LNCaP clone FGC (cell line): ENCODE data around the gene TMEM184A.

Experiments used
- DNase-seq: peaks from one replicate; pipeline ENCODE4 v3.0.0-alpha.2; 2011; ENCODE audit warnings: low read depth
- H3K4me3 ChIP-seq: 2 replicates; pipeline ENCODE4 v1.5.1; 2011; ENCODE audit warnings: mild to moderate bottlenecking, low read depth, low read length, control low read depth
- CTCF ChIP-seq: IDR thresholded peaks from 2 replicates; pipeline ENCODE4 v1.5.1; 2012; ENCODE audit warnings: mild to moderate bottlenecking; ENCODE audit not compliant: control insufficient read depth, insufficient read depth; ENCODE audit errors: extremely low read depth

Gene TMEM184A

GRCh38 chr7:1590887-1591286 lies 34.9 kb upstream of the TMEM184A start:
- TF ChIP-seq CTCF: no peak
- H3K4me3 ChIP-seq: no peak overlapping the region
- DNase-seq: no peak

GRCh38 chr7:1590476-1590875 lies 34.5 kb upstream of the TMEM184A start:
- no peak for DNase-seq
- TF ChIP-seq CTCF: no peak
- H3K4me3 ChIP-seq: no peak overlapping the region

GRCh38 chr7:1588978-1589377 lies 33.0 kb upstream of the TMEM184A start:
- H3K4me3 ChIP-seq: no peak overlapping the region
- no peak for TF ChIP-seq CTCF
- DNase-seq: no peak

- no peak for TF ChIP-seq CTCF
- DNase-seq: no peak
- no peak overlapping the region for H3K4me3 ChIP-seq
These were observed 31.7 kb upstream of the TMEM184A start for GRCh38 chr7:1587738-1588137.

- DNase-seq: no peak
- TF ChIP-seq CTCF: no peak
- H3K4me3 ChIP-seq: no peak overlapping the region
These were observed 31.1 kb upstream of the TMEM184A start for GRCh38 chr7:1586827-1587705.

- DNase-seq: no peak
- TF ChIP-seq CTCF: no peak
- H3K4me3 ChIP-seq: no peak overlapping the region
These were observed 30.3 kb upstream of the TMEM184A start for GRCh38 chr7:1586126-1586826.
